HepG2 (cell line): ENCODE results near the gene HNRNPC. TPM values are rescaled to one million over a fixed set of nuclear protein-coding genes. Genes with fewer than 3 reads are reported as not detected.

Experiments
- ATM ChIP-seq: fragments of 450-650 bp; IDR thresholded peaks from 2 replicates; pipeline ENCODE4 v1.7.1; 2017; ENCODE audit warnings: mild to moderate bottlenecking, borderline replicate concordance
- KLF12 ChIP-seq: sonication (generic); formaldehyde crosslinking; IDR thresholded peaks from 2 replicates; pipeline ENCODE4 v1.4.0; 2020; ENCODE audit warnings: missing genetic modification reagents, borderline replicate concordance
- NR2F1 ChIP-seq, 2 experiments: fragments of 450-650 bp in 1 of 2; formaldehyde crosslinking in 1 of 2; IDR thresholded peaks; 2 replicates each; pipeline versions ENCODE4 v1.5.0 to v1.6.1; 2016 to 2020; ENCODE audit warnings: mild to moderate bottlenecking in 1 of 2, missing compliant biosample characterization in 1 of 2, missing genetic modification reagents in 1 of 2, moderate library complexity in 1 of 2
- PHF20 ChIP-seq: sonication (generic); formaldehyde crosslinking; IDR thresholded peaks from 2 replicates; pipeline ENCODE4 v1.5.0; 2020; ENCODE audit warnings: mild to moderate bottlenecking, missing genetic modification reagents
- POGZ ChIP-seq: sonication (generic); formaldehyde crosslinking; IDR thresholded peaks from 2 replicates; pipeline ENCODE4 v1.4.0; 2020; ENCODE audit warnings: mild to moderate bottlenecking, missing genetic modification reagents
- SNAI1 ChIP-seq: sonication (generic); formaldehyde crosslinking; IDR thresholded peaks from 2 replicates; pipeline ENCODE4 v1.5.0; 2020; ENCODE audit warnings: mild to moderate bottlenecking, missing genetic modification reagents, borderline replicate concordance
- ZNF501 ChIP-seq: sonication (generic); formaldehyde crosslinking; IDR thresholded peaks from 2 replicates; pipeline ENCODE4 v1.5.1; 2020; ENCODE audit warnings: mild to moderate bottlenecking, moderate library complexity, missing genetic modification reagents
- ZNF556 ChIP-seq: sonication (generic); formaldehyde crosslinking; IDR thresholded peaks from 2 replicates; pipeline ENCODE4 v1.4.0; 2020; ENCODE audit warnings: mild to moderate bottlenecking, missing genetic modification reagents, borderline replicate concordance
- ZNF605 ChIP-seq: sonication (generic); formaldehyde crosslinking; IDR thresholded peaks from 2 replicates; pipeline ENCODE4 v1.8.0; 2022; ENCODE audit warnings: mild to moderate bottlenecking, missing genetic modification reagents
- ZNF609 ChIP-seq: sonication (generic); formaldehyde crosslinking; IDR thresholded peaks from 2 replicates; pipeline ENCODE4 v1.4.0; 2020; ENCODE audit warnings: mild to moderate bottlenecking, missing genetic modification reagents, borderline replicate concordance
- ZNF652 ChIP-seq: IDR thresholded peaks from 2 replicates; pipeline ENCODE4 v1.6.1; 2016; ENCODE audit warnings: low read depth, borderline replicate concordance
- ZNF678 ChIP-seq: sonication (generic); formaldehyde crosslinking; IDR thresholded peaks from 2 replicates; pipeline ENCODE4 v1.4.0; 2020; ENCODE audit warnings: mild to moderate bottlenecking, missing genetic modification reagents
- ZNF891 ChIP-seq: sonication (generic); formaldehyde crosslinking; IDR thresholded peaks from 2 replicates; pipeline ENCODE4 v1.5.0; 2020; ENCODE audit warnings: mild to moderate bottlenecking, missing genetic modification reagents
- ZSCAN12 ChIP-seq: sonication (generic); formaldehyde crosslinking; IDR thresholded peaks from 2 replicates; pipeline ENCODE4 v1.9.0; 2021; ENCODE audit warnings: mild to moderate bottlenecking, missing genetic modification reagents
- polyA plus RNA-seq, 8 experiments: library from polyadenylated mRNA; depleted of rRNA in 3 of 8; stranded (reverse) in 7 of 8; unstranded in 1 of 8; fragments of >200 nt; fragmentation: Illumina TruSeq in 4 of 8; extraction: Trizol in 4 of 8; gene quantifications; 2 replicates each; pipeline versions ENCODE4 v1.2.1 to v1.2.3, GENCODE V29; 2011 to 2016; ENCODE audit warnings: low read depth in 4 of 8, missing spikeins in 1 of 8, mixed read lengths in 1 of 8; ENCODE audit not compliant: insufficient read depth in 1 of 8
- total RNA-seq, 5 experiments: library from RNA; depleted of rRNA; stranded (reverse); fragments of >200 nt; fragmentation: Illumina TruSeq; extraction: Trizol; gene quantifications; 2 replicates each; pipeline ENCODE4 v1.2.3, GENCODE V29; 2016; ENCODE audit warnings: low read depth in 1 of 5
- TF ChIP-seq, protein P1 (sequence below): sonication (generic); formaldehyde crosslinking; IDR thresholded peaks from 2 replicates; pipeline ENCODE4 v1.5.0; 2020; ENCODE audit warnings: missing genetic modification reagents
- TF ChIP-seq, protein P2 (sequence below): sonication (generic); formaldehyde crosslinking; IDR thresholded peaks from 2 replicates; pipeline ENCODE4 v1.4.0; 2020; ENCODE audit warnings: mild to moderate bottlenecking, missing genetic modification reagents
- TF ChIP-seq, protein P3 (sequence below): sonication (generic); formaldehyde crosslinking; IDR thresholded peaks from 2 replicates; pipeline ENCODE4 v1.4.0; 2020; ENCODE audit warnings: missing genetic modification reagents, borderline replicate concordance

HNRNPC gene
- total and polyA plus RNA-seq, 2 of the 13 experiments (the other 11 are each of a cell fraction or from before 2014, with no cell fraction given) = 628 to 1,099 TPM

DNA sequence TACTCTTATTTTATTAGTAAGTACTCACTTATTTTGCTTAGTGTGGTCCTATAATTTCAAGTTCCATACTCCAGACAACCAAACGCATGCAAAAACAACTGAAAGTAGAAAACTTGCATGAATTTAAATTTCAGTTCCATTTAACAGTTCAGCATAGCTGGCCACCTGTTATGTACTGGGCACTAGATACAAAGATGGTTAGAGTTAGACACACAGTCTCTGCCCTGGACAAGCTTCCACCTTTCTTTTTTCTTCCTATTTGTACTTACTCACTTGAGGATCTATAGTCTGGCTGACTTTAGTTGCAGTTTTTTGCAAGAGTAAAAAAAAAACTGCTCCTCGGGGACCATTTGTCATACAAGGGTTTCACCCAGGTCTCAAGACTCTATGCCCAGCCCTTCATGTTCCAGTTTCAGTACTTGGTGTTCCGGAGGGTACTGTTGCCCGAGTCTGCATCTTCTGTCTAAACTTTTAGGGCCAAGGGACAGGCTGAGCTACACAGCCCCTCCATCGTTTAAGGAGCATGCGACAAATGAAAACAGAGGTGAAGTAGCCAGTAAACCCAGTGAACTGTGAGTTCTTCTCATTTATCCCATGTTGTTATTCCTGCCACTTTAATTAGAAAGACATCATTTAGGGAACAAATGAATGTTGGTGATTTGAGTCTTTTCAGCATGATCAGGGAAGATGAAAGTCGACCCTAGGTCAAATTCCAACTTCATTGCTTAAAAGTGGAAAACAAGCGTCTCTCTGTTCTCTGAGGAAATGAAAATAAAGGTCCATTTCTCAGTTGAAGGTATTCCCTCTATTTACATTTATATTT, 33.0 kb upstream of the HNRNPC start (continued):
- no peak for TF ChIP-seq ZNF605 (CRISPR knock-in tag)
- TF ChIP-seq SNAI1 (CRISPR knock-in tag) = no peak
- no peak for TF ChIP-seq ZNF609 (CRISPR knock-in tag)
- no peak for TF ChIP-seq POGZ (CRISPR knock-in tag)
- TF ChIP-seq, protein P1, sequence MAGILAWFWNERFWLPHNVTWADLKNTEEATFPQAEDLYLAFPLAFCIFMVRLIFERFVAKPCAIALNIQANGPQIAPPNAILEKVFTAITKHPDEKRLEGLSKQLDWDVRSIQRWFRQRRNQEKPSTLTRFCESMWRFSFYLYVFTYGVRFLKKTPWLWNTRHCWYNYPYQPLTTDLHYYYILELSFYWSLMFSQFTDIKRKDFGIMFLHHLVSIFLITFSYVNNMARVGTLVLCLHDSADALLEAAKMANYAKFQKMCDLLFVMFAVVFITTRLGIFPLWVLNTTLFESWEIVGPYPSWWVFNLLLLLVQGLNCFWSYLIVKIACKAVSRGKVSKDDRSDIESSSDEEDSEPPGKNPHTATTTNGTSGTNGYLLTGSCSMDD (CRISPR knock-in tag) = no peak
- no peak for TF ChIP-seq KLF12
- TF ChIP-seq NR2F1 (CRISPR knock-in tag; IDR thresholded peaks at IDR 0.05) = peak; percentile 18 to 54; a peak in 2 of 4 replicates
- no peak for TF ChIP-seq ZNF652
- no peak for TF ChIP-seq PHF20 (CRISPR knock-in tag)
- no peak for TF ChIP-seq ZNF891 (CRISPR knock-in tag)
- TF ChIP-seq, protein P2, sequence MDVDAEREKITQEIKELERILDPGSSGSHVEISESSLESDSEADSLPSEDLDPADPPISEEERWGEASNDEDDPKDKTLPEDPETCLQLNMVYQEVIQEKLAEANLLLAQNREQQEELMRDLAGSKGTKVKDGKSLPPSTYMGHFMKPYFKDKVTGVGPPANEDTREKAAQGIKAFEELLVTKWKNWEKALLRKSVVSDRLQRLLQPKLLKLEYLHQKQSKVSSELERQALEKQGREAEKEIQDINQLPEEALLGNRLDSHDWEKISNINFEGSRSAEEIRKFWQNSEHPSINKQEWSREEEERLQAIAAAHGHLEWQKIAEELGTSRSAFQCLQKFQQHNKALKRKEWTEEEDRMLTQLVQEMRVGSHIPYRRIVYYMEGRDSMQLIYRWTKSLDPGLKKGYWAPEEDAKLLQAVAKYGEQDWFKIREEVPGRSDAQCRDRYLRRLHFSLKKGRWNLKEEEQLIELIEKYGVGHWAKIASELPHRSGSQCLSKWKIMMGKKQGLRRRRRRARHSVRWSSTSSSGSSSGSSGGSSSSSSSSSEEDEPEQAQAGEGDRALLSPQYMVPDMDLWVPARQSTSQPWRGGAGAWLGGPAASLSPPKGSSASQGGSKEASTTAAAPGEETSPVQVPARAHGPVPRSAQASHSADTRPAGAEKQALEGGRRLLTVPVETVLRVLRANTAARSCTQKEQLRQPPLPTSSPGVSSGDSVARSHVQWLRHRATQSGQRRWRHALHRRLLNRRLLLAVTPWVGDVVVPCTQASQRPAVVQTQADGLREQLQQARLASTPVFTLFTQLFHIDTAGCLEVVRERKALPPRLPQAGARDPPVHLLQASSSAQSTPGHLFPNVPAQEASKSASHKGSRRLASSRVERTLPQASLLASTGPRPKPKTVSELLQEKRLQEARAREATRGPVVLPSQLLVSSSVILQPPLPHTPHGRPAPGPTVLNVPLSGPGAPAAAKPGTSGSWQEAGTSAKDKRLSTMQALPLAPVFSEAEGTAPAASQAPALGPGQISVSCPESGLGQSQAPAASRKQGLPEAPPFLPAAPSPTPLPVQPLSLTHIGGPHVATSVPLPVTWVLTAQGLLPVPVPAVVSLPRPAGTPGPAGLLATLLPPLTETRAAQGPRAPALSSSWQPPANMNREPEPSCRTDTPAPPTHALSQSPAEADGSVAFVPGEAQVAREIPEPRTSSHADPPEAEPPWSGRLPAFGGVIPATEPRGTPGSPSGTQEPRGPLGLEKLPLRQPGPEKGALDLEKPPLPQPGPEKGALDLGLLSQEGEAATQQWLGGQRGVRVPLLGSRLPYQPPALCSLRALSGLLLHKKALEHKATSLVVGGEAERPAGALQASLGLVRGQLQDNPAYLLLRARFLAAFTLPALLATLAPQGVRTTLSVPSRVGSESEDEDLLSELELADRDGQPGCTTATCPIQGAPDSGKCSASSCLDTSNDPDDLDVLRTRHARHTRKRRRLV (CRISPR knock-in tag) = no peak
- TF ChIP-seq ATM = no peak
- TF ChIP-seq ZNF556 (CRISPR knock-in tag) = no peak
- TF ChIP-seq ZNF678 (CRISPR knock-in tag) = no peak
- TF ChIP-seq ZSCAN12 = no peak
- TF ChIP-seq, protein P3, sequence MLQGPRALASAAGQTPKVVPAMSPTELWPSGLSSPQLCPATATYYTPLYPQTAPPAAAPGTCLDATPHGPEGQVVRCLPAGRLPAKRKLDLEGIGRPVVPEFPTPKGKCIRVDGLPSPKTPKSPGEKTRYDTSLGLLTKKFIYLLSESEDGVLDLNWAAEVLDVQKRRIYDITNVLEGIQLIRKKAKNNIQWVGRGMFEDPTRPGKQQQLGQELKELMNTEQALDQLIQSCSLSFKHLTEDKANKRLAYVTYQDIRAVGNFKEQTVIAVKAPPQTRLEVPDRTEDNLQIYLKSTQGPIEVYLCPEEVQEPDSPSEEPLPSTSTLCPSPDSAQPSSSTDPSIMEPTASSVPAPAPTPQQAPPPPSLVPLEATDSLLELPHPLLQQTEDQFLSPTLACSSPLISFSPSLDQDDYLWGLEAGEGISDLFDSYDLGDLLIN (CRISPR knock-in tag) = no peak
- TF ChIP-seq ZNF501 (CRISPR knock-in tag) = no peak
